HG02759 (cell line): ENCODE data around the gene RBM17.
A peak's percentile ranks its signal among the peaks of the same experiment; 100 is the strongest.
"Not testable (repeated sequence)": the region's sequence is repeated elsewhere in the genome, so short reads cannot be mapped to it uniquely, and the experiment has no call there.

ENCODE experiments used
- ATAC-seq: cut with Tn5 transposase; IDR thresholded peaks from one replicate; pipeline ENCODE4 v1.9.1; 2021; ENCODE audit warnings: mild to moderate bottlenecking, moderate library complexity; ENCODE audit not compliant: unreplicated experiment

The RBM17 gene

GRCh38 chr10:6088721-6089333 is at the start of gene RBM17:
RBM17 (plus strand) TSS chr10:6089034; CDS start chr10:6097066, 8,032 bp downstream.
- peak; percentile 89 for ATAC-seq

GRCh38 chr10:6039711-6040110 is 49.1 kb upstream of the RBM17 start:
- no peak for ATAC-seq

GRCh38 chr10:6040205-6040604 is 48.6 kb upstream of the RBM17 start:
- ATAC-seq, result no peak

GRCh38 chr10:6043377-6043776 is 45.5 kb upstream of the RBM17 start:
- ATAC-seq, result not testable (repeated sequence)

GRCh38 chr10:6044060-6044459 is 44.8 kb upstream of the RBM17 start:
- ATAC-seq, result no peak

- ATAC-seq, result peak; percentile 63
These were observed 44.0 kb upstream of the RBM17 start for GRCh38 chr10:6044751-6045313.

GRCh38 chr10:6045314-6045848 is 43.5 kb upstream of the RBM17 start:
- peak; percentile 37 for ATAC-seq

- no peak for ATAC-seq
These were observed 42.7 kb upstream of the RBM17 start for GRCh38 chr10:6045878-6046772.

GRCh38 chr10:6046773-6047611 is 41.8 kb upstream of the RBM17 start:
- ATAC-seq, result no peak

GRCh38 chr10:6047847-6048246 is 41.0 kb upstream of the RBM17 start:
- ATAC-seq, result no peak

GRCh38 chr10:6048281-6049030 is 40.4 kb upstream of the RBM17 start:
- ATAC-seq, result no peak

GRCh38 chr10:6049031-6049400 is 39.8 kb upstream of the RBM17 start:
- no peak for ATAC-seq

GRCh38 chr10:6050801-6051445 is 37.9 kb upstream of the RBM17 start:
- ATAC-seq, result peak; percentile 69

- ATAC-seq, result peak; percentile 35
These were observed 36.3 kb upstream of the RBM17 start for GRCh38 chr10:6052247-6053221.

GRCh38 chr10:6053303-6053702 is 35.5 kb upstream of the RBM17 start:
- no peak for ATAC-seq

GRCh38 chr10:6053816-6054631 is 34.8 kb upstream of the RBM17 start:
- no peak for ATAC-seq

GRCh38 chr10:6054884-6055283 is 34.0 kb upstream of the RBM17 start:
- ATAC-seq, result no peak

- ATAC-seq, result no peak
These were observed 32.9 kb upstream of the RBM17 start for GRCh38 chr10:6055929-6056328.
